ENCODE results near the gene NLK.

Gene NLK

DNA sequence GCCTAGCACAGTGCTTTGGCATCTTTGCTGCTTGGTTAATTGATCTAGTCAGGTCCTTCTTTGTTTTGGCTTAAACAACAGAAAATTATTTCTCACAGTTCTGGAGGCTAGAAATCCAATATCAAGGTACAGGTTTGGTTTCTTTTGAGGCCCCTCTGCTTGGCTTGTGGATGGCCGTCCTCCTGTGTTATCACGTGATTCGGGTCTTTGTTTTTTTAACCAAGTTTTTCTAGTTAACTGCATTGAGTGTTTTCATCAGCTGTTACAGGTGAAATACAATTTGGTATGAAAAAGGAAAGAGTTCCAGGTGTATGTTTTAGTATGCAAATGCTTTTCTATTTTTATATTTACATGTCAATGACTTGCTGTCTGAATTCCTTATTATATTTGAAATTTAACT is 2.8 kb downstream of the NLK start:
- no peak for DNase-seq (ENCODE audit: insufficient read length, low spot score)
- TF ChIP-seq POLR2A (IDR thresholded peaks at IDR 0.05; ENCODE audit: low read depth, low read length) = no peak
- FAIRE-seq = no peak

DNA sequence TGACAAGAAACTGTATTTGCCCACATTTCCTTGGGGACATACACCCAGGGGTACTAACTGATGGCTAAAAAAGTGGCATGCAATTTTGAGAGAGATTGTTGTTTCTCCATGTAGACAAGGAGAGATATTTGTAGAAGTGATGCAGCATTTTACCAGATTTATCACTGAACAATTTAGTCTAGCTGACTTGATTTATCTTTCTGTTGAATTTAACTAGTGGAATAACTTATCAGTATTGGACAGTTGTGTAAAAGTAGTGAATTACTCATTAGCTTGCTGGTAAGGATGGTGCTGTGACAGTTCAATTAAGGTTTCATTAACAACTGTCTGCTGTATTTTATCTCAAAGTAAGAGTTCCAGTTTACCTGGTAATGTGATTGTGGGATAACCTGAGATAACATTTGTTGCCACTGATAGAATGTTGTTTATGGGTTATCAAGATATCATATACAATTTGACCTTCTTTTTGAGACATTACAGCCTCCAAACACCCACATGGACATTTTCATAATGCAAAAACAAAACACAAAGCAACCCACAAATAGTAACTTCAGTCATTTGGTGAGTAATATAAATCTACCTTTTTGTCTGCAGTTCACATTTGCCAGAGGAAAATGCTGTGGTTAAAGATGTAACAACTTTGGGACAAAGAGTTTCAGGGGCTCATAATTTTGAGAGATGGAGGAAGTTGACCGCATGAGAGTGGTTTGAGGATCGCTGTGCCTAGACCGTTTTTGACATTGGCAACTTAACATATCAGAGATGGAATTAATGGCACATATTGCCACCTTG is 3.8 kb downstream of the NLK start:
- DNase-seq (ENCODE audit: insufficient read length, low spot score) (no peak), FAIRE-seq (no peak)
- no peak for TF ChIP-seq POLR2A (IDR thresholded peaks at IDR 0.05; ENCODE audit: low read depth, low read length)

DNA sequence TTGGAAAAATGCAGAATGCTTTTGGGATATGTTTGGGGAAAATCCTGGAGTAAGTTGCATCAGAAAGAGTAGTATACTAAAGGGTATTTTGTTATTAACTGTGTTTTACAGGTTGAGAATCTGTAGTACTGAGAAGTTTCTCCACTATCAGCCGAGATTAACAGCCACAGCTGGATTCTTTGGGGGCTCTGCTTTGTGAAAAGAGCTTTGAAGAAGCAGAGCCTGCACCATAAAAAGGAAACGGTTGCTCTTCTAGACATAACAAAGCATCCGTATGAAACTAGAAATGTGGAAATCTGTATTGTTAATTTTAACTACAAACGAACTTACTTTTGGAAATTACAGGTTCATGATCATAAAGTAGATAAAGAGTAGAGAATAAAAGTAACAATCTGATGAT is 5.3 kb downstream of the NLK start:
- no peak for TF ChIP-seq POLR2A (IDR thresholded peaks at IDR 0.05; ENCODE audit: low read depth, low read length)
- FAIRE-seq (no peak), DNase-seq (ENCODE audit: insufficient read length, low spot score) (no peak)

DNA sequence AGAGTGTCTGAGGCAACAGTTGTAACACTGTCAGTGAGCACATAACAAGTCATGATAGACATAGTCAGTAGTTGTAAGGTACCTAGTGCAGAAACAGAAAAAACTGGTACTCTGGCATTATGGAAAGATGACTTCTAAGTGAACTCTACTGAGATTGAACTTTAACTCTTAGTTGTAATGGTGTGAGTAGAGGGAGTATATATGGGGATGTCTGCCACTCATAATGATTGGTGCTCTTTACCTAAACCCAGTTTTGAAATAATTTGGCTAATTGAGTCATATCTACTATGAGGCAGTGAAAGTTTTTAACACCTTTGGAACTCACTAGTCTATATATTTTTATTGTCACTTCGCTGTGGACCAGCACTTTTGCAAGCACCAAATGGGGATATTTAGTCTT is 6.6 kb downstream of the NLK start:
- DNase-seq (ENCODE audit: insufficient read length, low spot score) (no peak), FAIRE-seq (no peak)
- no peak for TF ChIP-seq POLR2A (IDR thresholded peaks at IDR 0.05; ENCODE audit: low read depth, low read length)

DNA sequence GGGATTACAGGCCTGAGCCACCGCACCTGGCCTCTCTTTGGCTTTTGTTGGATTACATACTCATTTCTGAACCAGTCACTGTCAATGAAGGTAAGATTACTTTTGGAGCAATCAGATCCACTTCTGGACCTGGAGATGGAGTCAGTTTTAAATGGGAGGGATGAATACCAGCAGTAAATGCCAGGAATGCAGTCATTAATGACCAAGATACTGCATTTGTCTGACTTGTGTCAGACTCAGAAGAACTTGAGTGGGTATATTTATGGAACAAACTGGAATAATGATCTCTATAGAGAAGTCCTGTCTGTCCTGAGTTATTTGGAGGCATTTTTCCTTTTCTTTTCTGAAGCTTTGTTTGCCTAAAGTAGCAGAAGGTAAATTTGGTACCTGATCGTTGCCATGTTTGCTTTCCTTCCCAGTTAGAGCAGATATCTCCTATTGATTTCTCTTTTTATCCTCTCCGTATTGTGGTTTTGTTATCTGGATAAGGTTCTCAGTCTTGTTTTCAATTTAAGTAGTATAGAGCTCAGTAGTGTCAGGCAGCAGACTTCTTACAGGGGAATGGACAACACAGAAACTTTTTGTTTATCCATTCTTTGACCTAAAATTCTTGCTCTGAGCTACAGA is 10.7 kb downstream of the NLK start:
- FAIRE-seq = no peak
- no peak for TF ChIP-seq POLR2A (IDR thresholded peaks at IDR 0.05; ENCODE audit: low read depth, low read length)
- DNase-seq (ENCODE audit: insufficient read length, low spot score) = no peak

DNA sequence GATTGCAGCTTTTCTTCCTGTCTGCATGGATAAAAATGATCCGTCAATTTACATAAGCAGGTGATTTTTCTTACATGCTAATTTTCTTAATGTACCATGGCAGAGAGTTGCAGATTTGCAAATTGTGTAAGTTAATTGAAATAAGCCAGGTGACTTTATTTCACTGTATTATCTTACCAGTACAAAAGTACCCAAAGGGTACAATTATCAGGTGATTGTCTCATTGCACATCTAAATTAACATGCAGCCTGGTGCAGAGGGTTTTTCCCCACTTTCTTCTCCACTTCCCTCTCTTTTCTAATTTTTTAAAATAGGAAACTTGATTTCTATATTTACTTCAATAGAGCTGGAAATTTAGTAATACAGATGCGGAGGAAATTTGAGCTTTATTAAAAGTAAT is 11.2 kb downstream of the NLK start:
- TF ChIP-seq POLR2A (IDR thresholded peaks at IDR 0.05; ENCODE audit: low read depth, low read length) = no peak
- no peak for FAIRE-seq
- no peak for DNase-seq (ENCODE audit: insufficient read length, low spot score)

DNA sequence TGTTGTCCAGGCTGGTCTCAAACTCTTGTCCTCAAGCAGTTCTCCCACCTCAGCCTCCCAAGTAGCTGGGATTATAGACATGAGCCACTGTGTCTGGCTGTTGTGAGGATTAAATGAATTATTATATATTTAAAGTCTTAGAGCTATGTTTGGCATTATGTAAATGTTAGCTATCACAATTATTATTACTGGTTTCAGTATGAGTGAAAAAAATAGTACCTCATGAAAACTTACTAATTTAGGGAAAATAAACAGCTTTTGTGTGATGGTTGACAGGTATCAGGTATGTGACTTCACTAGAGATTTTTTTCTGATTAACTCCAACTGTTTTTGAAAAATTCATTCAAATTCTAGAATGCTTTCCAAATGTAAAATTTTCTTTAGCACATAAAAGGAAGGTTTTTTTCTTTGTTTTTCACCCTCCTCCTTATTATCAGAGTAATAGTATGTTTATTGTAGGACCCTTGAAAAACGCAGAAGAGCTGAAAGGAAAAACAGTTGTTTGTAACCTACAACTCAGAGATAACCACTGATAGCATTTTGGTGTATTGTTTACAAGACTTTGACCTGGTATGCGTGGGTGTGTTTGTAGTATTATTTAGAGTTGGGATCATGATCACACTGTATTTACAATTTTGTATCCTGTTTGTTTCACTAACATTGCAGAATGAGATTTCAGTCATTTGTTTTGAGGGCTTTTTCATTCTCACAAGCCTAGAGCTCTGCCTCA is 13.2 kb downstream of the NLK start:
- DNase-seq (ENCODE audit: insufficient read length, low spot score) (no peak), FAIRE-seq (no peak)
- no peak for TF ChIP-seq POLR2A (IDR thresholded peaks at IDR 0.05; ENCODE audit: low read depth, low read length)

DNA sequence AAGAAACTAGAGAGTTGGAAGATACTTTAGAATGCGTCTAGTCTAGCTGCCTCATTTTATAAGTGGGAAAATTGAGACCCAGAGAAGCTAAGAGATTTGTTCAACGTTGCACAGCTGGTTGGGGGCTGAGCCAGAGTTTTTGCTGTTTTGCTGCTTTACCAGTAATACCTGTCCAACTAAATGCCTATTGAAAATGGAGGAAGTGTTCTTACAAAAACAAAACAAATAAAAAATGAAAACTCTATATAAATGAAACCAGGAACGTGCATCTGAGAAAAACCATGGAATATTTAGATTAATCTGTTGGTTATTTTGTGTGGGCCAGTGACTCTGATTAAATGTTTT is 13.8 kb downstream of the NLK start:
- TF ChIP-seq POLR2A (IDR thresholded peaks at IDR 0.05; ENCODE audit: low read depth, low read length) = no peak
- DNase-seq (ENCODE audit: insufficient read length, low spot score) (no peak), FAIRE-seq (no peak)

DNA sequence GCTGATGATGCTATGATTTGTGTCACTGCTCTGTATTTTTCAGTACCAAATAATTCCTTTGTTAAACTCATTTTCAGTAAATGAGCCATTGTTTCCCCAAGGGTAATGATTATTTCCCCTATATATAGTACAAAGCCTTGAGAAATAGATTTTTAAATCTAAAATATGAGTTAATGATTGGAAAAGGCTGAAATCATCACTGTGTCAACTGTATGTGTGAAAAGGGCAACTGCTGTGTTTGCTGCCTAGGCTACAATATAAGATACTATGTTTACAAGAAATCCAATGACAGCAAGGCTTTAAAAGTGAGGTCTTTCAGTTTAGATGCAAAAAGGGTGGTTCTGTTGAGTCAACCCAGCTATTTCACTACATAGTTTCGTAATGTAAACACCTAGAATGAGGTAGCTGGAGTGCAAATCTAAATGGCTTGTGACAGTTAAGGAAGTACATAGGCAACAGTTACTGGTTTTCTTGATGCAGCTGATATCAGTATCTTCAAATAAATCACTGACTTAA is 15.3 kb downstream of the NLK start:
- TF ChIP-seq POLR2A (IDR thresholded peaks at IDR 0.05; ENCODE audit: low read depth, low read length) = no peak
- DNase-seq (ENCODE audit: insufficient read length, low spot score) (no peak), FAIRE-seq (no peak)

DNA sequence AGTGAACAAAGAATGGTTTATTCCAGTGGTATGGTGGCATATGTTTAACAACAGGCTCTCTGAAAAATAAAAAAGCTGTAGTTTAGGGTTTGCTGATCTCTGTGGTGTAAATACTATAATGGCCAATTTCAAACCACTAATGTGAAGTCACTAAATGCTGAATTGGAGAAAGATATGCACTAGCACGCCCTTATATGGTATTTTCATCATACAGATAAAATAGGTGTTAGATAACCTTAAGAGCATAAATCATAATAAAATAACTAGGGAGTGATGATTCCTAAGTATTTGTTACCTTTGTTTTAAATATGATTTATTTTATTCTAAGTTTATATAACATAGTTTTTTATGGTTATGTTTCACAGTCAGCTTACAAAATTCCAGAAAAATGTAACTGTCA is 17.2 kb downstream of the NLK start:
- FAIRE-seq = no peak
- TF ChIP-seq POLR2A (IDR thresholded peaks at IDR 0.05; ENCODE audit: low read depth, low read length) = no peak
- DNase-seq (ENCODE audit: insufficient read length, low spot score) = no peak

DNA sequence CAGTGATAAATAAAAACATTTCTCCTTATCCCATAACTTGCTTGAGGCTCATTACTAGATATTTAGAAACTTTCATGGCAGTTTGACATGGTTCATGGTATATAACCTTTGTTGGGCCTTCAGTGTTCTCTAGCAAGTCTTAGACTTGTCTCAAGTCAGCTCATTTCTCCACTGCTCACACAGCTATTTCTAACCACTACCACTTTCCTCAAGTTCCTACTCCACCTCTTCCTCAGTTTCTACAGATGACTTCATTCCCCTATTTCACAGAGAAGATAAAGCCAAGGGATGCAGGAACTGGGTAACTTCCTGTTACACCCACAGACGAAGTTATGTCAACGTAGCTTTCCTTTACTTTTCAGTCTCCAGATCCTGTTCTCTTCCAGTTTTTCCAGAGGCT is 23.2 kb downstream of the NLK start:
- DNase-seq (ENCODE audit: insufficient read length, low spot score) (no peak), FAIRE-seq (no peak)
- no peak for TF ChIP-seq POLR2A (IDR thresholded peaks at IDR 0.05; ENCODE audit: low read depth, low read length)

DNA sequence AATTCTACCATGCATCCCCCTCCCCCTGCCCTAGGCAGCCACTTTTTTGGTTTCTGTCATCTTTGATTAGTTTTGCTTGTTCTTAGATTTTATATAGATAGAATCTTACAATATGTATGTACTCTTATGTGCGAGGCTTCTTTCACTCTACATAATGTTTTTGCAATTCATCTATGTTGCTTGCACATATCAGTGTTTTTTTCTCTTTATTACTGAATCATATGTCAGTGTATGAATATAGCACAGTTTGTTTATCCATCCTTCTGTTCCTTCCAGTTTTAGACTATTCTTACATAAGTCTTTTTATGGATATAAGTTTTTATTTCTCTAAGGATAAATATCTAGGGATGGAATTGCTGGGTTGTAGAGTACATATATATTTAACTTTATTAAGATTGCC is 26.6 kb downstream of the NLK start:
- FAIRE-seq (no peak), DNase-seq (ENCODE audit: insufficient read length, low spot score) (no peak)
- TF ChIP-seq POLR2A (IDR thresholded peaks at IDR 0.05; ENCODE audit: low read depth, low read length) = no peak

DNA sequence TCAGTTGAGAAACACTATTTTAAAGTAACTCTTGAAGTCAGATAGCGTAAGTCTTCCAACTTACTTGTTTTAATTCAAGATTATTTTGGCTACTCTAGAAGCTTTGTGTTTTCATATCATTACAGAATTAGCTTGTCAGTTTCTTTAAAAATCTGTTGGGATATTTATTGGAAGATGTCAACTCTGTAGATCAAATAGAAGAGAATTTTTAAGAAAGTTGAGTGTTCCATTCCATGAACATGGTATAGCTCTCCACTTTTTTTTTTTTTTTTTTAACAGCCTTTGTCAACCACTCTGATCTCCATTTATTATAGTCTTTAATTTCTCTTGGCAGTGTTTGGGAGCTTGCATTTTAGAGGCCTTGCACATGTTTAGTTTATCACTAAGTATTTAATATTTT is 28.7 kb downstream of the NLK start:
- TF ChIP-seq POLR2A (IDR thresholded peaks at IDR 0.05; ENCODE audit: low read depth, low read length) = no peak
- DNase-seq (ENCODE audit: insufficient read length, low spot score) (no peak), FAIRE-seq (no peak)

DNA sequence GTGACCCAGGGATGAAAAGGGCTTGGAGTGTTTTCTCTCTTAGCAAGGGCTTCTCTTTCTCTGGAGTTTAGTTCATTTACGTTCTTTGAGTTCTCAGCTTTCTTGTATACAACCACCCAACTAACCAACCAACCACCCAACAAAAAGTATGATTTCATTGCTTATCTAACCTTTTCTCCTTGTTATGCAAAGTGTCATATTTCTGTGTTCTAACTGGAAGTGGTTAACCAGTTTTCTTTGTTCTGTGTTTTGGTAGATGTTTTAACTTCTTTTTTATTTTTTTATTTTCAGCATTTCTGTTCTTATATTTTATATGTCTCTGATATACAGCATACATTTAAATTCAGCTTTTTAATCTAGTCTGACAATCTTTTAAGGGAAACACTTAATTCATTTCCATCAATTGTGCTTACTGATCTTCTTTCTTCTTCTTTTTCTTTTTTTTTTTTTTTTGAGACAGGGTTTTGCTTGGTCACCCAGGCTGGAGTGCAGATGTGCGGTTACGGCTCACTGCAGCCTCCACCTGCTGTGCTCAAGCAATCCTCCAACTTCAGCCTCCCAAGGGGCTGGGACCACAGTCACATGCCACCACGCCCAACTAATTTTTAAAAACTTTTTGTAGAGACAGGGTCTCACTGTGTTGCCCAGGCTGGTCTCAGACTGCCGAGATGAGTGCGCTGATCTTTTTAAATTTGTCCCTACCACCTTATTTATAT is 29.6 kb downstream of the NLK start:
- no peak for TF ChIP-seq POLR2A (IDR thresholded peaks at IDR 0.05; ENCODE audit: low read depth, low read length)
- DNase-seq (ENCODE audit: insufficient read length, low spot score) (no peak), FAIRE-seq (no peak)

All from H54 (cell line).